Caco-2 (cell line): ENCODE results near the gene NUP210L. TPM values are rescaled to one million over a fixed set of nuclear protein-coding genes. Genes with fewer than 3 reads are reported as not detected.

Experiments used
- BruUV-seq: library from RNA; stranded (reverse); fragments of 400-500 nt; replicated peaks from 2 replicates; lab custom pipeline; 2021; lab: Mats Ljungman, UMichigan
- CTCF ChIA-PET: fragments of 300-600 bp; sonication (Branson Sonifier 250); formaldehyde crosslinking; loops from one replicate; lab custom pipeline; 2022; ENCODE audit warnings: antibody characterized with exemption; lab: Charles Lee
- POLR2A ChIA-PET: fragments of 300-600 bp; sonication (Branson Sonifier 250); formaldehyde crosslinking; loops from one replicate; lab custom pipeline; 2022; ENCODE audit warnings: antibody characterized with exemption; lab: Charles Lee
- DNase-seq, 2 experiments: peaks; one replicate each; pipeline versions ENCODE4 v3.0.0 to v3.0.0-alpha.2; 2020 to 2022
- H3K27me3 ChIP-seq: replicated peaks from 2 replicates; pipeline ENCODE4 v1.6.0; 2011; ENCODE audit warnings: low read length; ENCODE audit not compliant: control insufficient read depth, insufficient read depth
- H3K36me3 ChIP-seq: 2 replicates; pipeline ENCODE4 v1.5.1; 2011; ENCODE audit warnings: low read length; ENCODE audit not compliant: control insufficient read depth, insufficient read depth
- H3K4me1 ChIP-seq: fragments of 250-450 bp; sonication (Bioruptor Pico); 2 replicates; pipeline ENCODE4 v1.5.1; 2020; ENCODE audit warnings: mild to moderate bottlenecking
- H3K4me3 ChIP-seq: 2 replicates; pipeline ENCODE4 v1.5.1; 2011; ENCODE audit warnings: low read depth, mild to moderate bottlenecking, control low read depth, low read length
- H3K9me3 ChIP-seq: fragments of 250-450 bp; sonication (Bioruptor Pico); 2 replicates; pipeline ENCODE4 v1.5.1; 2020; ENCODE audit warnings: mild to moderate bottlenecking, moderate library complexity
- H3K27ac Mint-ChIP-seq: one replicate; pipeline ENCODE4 v1.8.0; 2022; ENCODE audit warnings: mixed read lengths; ENCODE audit not compliant: unreplicated experiment
- H3K27me3 Mint-ChIP-seq: one replicate; pipeline ENCODE4 v1.8.0; 2022; ENCODE audit warnings: mixed read lengths; ENCODE audit not compliant: insufficient read depth, unreplicated experiment
- H3K36me3 Mint-ChIP-seq: one replicate; pipeline ENCODE4 v1.8.0; 2022; ENCODE audit warnings: mild to moderate bottlenecking, mixed read lengths; ENCODE audit not compliant: insufficient read depth, unreplicated experiment
- H3K4me1 Mint-ChIP-seq: one replicate; pipeline ENCODE4 v1.8.0; 2022; ENCODE audit warnings: low read depth, mixed read lengths; ENCODE audit not compliant: unreplicated experiment
- H3K4me3 Mint-ChIP-seq: one replicate; pipeline ENCODE4 v1.8.0; 2022; ENCODE audit warnings: mild to moderate bottlenecking, moderate library complexity, mixed read lengths; ENCODE audit not compliant: unreplicated experiment
- H3K9me3 Mint-ChIP-seq: one replicate; pipeline ENCODE4 v1.8.0; 2022; ENCODE audit warnings: mixed read lengths; ENCODE audit not compliant: unreplicated experiment
- CTCF ChIP-seq, 2 experiments: fragments of 200-600 bp in 1 of 2; IDR thresholded peaks; 1 replicate in 1 of 2; 2 replicates in 1 of 2; pipeline versions ENCODE4 v1.5.1 to v1.8.0; 2011 to 2022; ENCODE audit warnings: antibody characterized with exemption in 1 of 2, control low read depth in 1 of 2, inconsistent platforms in 1 of 2, low read depth in 1 of 2, low read length in 1 of 2, mild to moderate bottlenecking in 1 of 2, moderate library complexity in 1 of 2; ENCODE audit not compliant: insufficient read depth in 1 of 2, severe bottlenecking in 1 of 2, unreplicated experiment in 1 of 2
- intact Hi-C: fragments of 100-400 bp; cut with micrococcal nuclease; formaldehyde crosslinking; loops from one replicate; pipeline ENCODE4 v1.10.0; 2022; ENCODE audit not compliant: unreplicated experiment
- total RNA-seq: library from RNA; stranded (reverse); gene quantifications from 2 replicates; pipeline ENCODE4 v1.2.3, GENCODE V29; 2022

NUP210L gene
- total RNA-seq, 1 experiment from 2014 or later, result 0.07 TPM

GRCh38 chr1:153953859-153954365 lies 201.0 kb downstream of the NUP210L start:
- POLR2A ChIA-PET, result interaction anchor here (1.4 kb wide), 1 partner anchor 24 kb away, joined by 4 read pairs; the partner anchor contains the start of gene JTB
- H3K9me3 ChIP-seq, result no peaks in the 10 kb centered on the region
- no peak for TF ChIP-seq CTCF (IDR thresholded peaks at IDR 0.05; ENCODE audit: insufficient read depth in 1 of 2, low read depth in 1 of 2, low read length in 1 of 2, severe bottlenecking in 1 of 2, unreplicated experiment in 1 of 2)
- peaks cover 6% of the 10 kb centered on the region for H3K36me3 ChIP-seq
- Mint-ChIP-seq H3K36me3 (peaks cover 50% of the 10 kb centered on the region), H3K4me3 (peak overlapping the region; percentile 6), H3K27ac (peak overlapping the region; percentile 21), H3K27me3 (no peaks in the 10 kb centered on the region), H3K9me3 (no peaks in the 10 kb centered on the region), H3K4me1 (peaks cover 21% of the 10 kb centered on the region)
- no TSS peak for BruUV-seq
- DNase-seq, result peak in 1 of 2 experiments; percentile 47
- intact Hi-C loops, result no loop called here
- CTCF ChIA-PET, result no interaction called here
- peaks cover 22% of the 10 kb centered on the region for H3K4me1 ChIP-seq
- H3K27me3 ChIP-seq, result no peaks in the 10 kb centered on the region
- no peak overlapping the region for H3K4me3 ChIP-seq

GRCh38 chr1:153951801-153952200 lies 203.1 kb downstream of the NUP210L start:
- ChIA-PET CTCF (no interaction called here), POLR2A (no interaction called here)
- no peaks in the 10 kb centered on the region for H3K9me3 ChIP-seq
- H3K4me3 ChIP-seq, result no peak overlapping the region
- peaks cover 6% of the 10 kb centered on the region for H3K36me3 ChIP-seq
- Mint-ChIP-seq H3K4me1 (peaks cover 19% of the 10 kb centered on the region), H3K4me3 (no peak overlapping the region), H3K9me3 (no peaks in the 10 kb centered on the region), H3K36me3 (peaks cover 51% of the 10 kb centered on the region), H3K27me3 (no peaks in the 10 kb centered on the region), H3K27ac (no peak overlapping the region)
- peaks cover 20% of the 10 kb centered on the region for H3K4me1 ChIP-seq
- no peak for TF ChIP-seq CTCF (IDR thresholded peaks at IDR 0.05; ENCODE audit: insufficient read depth in 1 of 2, low read depth in 1 of 2, low read length in 1 of 2, severe bottlenecking in 1 of 2, unreplicated experiment in 1 of 2)
- H3K27me3 ChIP-seq, result no peaks in the 10 kb centered on the region
- no TSS peak for BruUV-seq
- intact Hi-C loops, result no loop called here
- DNase-seq, result no peak

GRCh38 chr1:153951183-153951582 lies 203.7 kb downstream of the NUP210L start:
- Mint-ChIP-seq H3K36me3 (peaks cover 52% of the 10 kb centered on the region), H3K9me3 (no peaks in the 10 kb centered on the region), H3K4me3 (no peak overlapping the region), H3K27ac (no peak overlapping the region), H3K4me1 (peaks cover 21% of the 10 kb centered on the region), H3K27me3 (no peaks in the 10 kb centered on the region)
- no peaks in the 10 kb centered on the region for H3K27me3 ChIP-seq
- no peak overlapping the region for H3K4me3 ChIP-seq
- POLR2A ChIA-PET, result no interaction called here
- no peak for DNase-seq
- H3K9me3 ChIP-seq, result no peaks in the 10 kb centered on the region
- H3K36me3 ChIP-seq, result peaks cover 6% of the 10 kb centered on the region
- CTCF ChIA-PET, result no interaction called here
- no peak for TF ChIP-seq CTCF (IDR thresholded peaks at IDR 0.05; ENCODE audit: insufficient read depth in 1 of 2, low read depth in 1 of 2, low read length in 1 of 2, severe bottlenecking in 1 of 2, unreplicated experiment in 1 of 2)
- BruUV-seq, result no TSS peak
- peaks cover 17% of the 10 kb centered on the region for H3K4me1 ChIP-seq
- intact Hi-C loops, result no loop called here
